WTC11 (cell line): ENCODE data around the gene FBLN2.

ENCODE experiments used
- CREB1 ChIP-seq: sonication (generic); formaldehyde crosslinking; IDR thresholded peaks from 2 replicates; pipeline ENCODE4 v1.8.0; 2023; ENCODE audit warnings: mild to moderate bottlenecking, missing genetic modification reagents
- CTCF ChIP-seq: fragments of 200-600 bp; IDR thresholded peaks from 2 replicates; pipeline ENCODE4 v1.8.0; 2022; ENCODE audit warnings: antibody characterized with exemption
- E2F1 ChIP-seq: sonication (generic); formaldehyde crosslinking; IDR thresholded peaks from 2 replicates; pipeline ENCODE4 v1.8.0; 2022; ENCODE audit warnings: mild to moderate bottlenecking, missing genetic modification reagents
- SP1 ChIP-seq: sonication (generic); formaldehyde crosslinking; conservative IDR thresholded peaks from 2 replicates; pipeline ENCODE4 v1.8.1; 2022; ENCODE audit warnings: missing genetic modification reagents
- ZBTB43 ChIP-seq: sonication (generic); formaldehyde crosslinking; IDR thresholded peaks from 2 replicates; pipeline ENCODE4 v1.8.1; 2023; ENCODE audit warnings: mild to moderate bottlenecking, missing genetic modification reagents

- no peak for TF ChIP-seq CTCF
- TF ChIP-seq ZBTB43 (CRISPR knock-in tag), result no peak
- no peak for TF ChIP-seq CREB1 (CRISPR knock-in tag)
- no peak for TF ChIP-seq E2F1 (CRISPR knock-in tag)
- no peak for TF ChIP-seq SP1 (CRISPR knock-in tag)
Observed at GRCh38 chr3:13612829-13613228, 63.9 kb downstream of the FBLN2 start.
